HG03060 (cell line): ENCODE data around the gene IRF2.
A peak's percentile ranks its signal among the peaks of the same experiment; 100 is the strongest.

Source experiments
- ATAC-seq: cut with Tn5 transposase; IDR thresholded peaks from one replicate; pipeline ENCODE4 v1.9.1; 2021; ENCODE audit warnings: low read depth, moderate number of reproducible peaks; ENCODE audit not compliant: unreplicated experiment

IRF2 gene

GRCh38 chr4:184451726-184452125 is 22.6 kb downstream of the IRF2 start:
- no peak for ATAC-seq

- no peak for ATAC-seq
These were observed 23.4 kb downstream of the IRF2 start for GRCh38 chr4:184450743-184451535.

GRCh38 chr4:184450045-184450444 is 24.3 kb downstream of the IRF2 start:
- ATAC-seq = no peak

DNA sequence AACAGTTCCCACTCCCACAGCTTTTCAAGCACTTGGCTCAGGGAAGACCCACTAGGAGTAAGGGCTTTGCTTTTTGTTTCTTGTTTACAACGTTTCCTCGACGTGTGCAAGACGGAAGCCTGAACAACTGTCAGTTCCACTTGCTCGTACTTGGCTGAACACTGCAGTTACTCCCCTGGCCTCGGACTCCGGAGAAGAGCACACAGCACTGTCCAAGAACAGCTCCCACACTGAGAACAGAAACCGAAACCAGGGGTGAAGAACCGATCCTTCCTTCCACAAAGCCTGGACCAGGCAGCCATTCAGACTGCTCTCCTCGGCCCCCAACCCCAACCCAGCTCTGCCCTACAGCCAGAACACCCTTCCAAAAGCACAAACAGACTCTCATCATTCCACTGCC is 25.5 kb downstream of the IRF2 start:
- ATAC-seq = no peak

DNA sequence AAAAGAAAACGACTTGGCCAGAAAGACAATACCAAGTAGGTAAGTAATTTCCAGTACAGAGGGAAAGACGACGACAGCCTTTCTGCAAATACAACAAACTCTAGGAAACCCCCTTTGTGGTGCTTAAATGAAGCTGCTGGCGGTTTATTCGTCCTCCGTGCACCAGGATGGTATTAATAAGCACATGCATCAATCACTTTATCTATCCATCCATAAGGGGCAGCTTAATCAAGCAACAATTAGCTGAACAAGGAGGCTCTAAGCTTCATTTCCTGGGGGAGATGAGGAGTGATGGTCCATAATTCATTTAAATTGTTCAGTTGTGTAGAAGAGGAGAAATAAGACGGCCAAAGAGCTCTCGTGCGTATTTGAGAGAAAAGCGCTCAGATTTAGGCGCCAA is 26.2 kb downstream of the IRF2 start:
- ATAC-seq = no peak

GRCh38 chr4:184447664-184448063 is 26.7 kb downstream of the IRF2 start:
- ATAC-seq = no peak

GRCh38 chr4:184446132-184446658 is 28.2 kb downstream of the IRF2 start:
- no peak for ATAC-seq

- ATAC-seq = peak; percentile 52
These were observed 29.4 kb downstream of the IRF2 start for GRCh38 chr4:184444953-184445309.

- ATAC-seq = no peak
These were observed 30.0 kb downstream of the IRF2 start for GRCh38 chr4:184444215-184444952.

DNA sequence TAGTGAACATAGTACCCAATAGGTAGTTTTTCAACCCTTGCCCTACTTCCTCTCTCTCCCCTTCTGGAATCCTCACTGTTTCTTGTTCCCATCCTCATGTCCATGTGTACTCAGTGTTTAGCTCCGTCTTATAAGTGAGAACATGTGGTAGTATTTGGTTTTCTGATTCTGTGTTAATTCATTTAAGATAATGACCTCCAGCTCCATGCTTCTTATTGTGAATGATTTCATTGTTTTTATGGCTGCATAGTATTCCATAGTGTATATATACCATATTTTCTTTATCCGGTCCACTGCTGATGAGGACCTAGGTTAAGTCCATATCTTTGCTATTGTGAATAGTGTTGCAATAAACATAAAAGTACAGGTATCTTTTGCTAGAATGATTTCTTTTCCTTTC is 31.0 kb downstream of the IRF2 start:
- ATAC-seq = no peak

DNA sequence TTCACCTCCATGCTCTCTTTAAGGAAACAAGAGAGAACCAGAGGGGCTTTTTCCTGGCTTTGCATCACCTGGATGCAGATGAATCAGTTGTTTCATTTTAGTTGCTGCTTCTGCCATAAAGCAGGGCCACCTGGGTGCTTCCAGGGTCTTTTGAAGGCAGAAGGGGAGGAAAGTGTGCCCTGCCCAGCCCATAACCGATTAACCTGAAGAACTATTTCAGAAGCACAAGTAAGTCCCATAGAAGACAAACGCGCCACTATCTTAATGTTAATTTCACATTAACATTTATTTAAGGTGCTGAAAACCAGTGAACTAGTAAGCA is 32.1 kb downstream of the IRF2 start:
- no peak for ATAC-seq

DNA sequence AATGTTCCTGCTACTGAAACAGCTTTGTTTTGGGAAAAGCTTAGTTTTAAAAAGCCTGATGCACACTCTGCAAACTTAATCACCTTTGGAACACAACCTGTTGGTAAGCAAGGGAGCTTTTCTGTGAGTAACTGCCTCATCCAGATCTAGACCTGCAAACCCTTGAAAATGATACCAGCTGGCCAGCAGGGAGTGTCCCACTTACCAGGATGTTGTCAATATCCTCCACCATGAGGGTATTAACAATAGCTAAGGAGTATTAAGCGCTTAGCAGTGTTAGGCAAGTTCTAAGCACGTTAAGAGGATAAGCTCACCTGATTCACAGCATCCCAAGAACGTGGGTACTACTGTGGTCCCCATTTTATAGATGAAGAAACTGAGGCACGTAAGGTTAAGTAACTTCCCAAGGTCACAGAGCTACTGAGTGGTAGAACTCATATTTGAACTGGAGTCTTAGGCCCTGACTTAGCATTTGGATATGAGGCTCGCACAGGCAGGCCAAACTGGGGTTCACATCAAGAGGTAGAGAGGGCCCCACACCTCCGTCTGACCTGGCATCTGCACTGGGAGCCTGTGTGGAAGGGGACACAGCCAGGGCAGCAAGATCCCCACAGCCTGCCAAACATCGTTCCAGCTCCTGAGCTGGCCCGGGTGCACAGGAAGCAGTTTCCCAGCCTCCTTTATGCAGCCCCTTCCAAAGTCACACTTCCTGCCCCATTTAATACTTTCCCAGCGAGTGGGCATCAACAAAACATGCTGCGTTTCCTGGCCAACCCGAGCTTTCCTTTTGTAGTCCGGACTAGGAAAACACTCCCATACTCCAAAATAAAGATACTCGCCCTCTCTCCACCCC is 32.7 kb downstream of the IRF2 start:
- no peak for ATAC-seq

DNA sequence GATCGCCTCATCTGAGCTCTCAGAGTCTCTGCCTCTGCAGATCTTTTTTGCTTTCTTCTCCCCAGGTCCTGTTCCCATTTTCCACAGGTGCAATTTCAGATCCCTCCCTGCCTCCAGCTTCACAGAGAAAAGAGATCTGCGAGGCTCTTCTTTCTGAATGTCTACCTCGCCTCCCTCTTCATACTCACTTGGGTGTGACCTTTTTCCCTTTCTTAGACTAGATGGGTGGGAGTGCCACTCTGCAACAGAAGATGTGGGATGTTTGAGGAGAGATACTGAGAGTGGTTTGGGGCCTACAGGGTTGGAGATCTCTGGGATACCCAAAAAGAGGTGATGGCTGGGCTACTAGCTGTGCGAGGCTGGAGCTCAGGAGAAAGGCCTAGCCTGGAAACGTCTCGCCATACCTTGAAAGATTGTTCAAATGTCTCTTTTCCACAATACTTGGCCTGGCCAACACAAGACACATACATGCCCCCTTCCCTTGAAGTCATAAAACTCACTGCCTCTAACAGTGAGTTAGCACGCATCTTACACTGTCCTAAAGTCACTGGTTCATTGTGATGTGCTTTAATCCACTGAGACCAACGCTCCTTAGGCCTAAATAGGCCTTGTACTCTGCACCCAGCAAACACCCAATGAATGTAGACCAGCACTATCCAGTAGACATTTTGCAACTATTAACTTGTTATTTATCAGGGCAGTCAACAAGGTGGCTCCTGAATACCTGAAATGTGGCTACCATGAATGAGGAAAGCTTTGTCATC is 33.6 kb downstream of the IRF2 start:
- ATAC-seq = no peak

DNA sequence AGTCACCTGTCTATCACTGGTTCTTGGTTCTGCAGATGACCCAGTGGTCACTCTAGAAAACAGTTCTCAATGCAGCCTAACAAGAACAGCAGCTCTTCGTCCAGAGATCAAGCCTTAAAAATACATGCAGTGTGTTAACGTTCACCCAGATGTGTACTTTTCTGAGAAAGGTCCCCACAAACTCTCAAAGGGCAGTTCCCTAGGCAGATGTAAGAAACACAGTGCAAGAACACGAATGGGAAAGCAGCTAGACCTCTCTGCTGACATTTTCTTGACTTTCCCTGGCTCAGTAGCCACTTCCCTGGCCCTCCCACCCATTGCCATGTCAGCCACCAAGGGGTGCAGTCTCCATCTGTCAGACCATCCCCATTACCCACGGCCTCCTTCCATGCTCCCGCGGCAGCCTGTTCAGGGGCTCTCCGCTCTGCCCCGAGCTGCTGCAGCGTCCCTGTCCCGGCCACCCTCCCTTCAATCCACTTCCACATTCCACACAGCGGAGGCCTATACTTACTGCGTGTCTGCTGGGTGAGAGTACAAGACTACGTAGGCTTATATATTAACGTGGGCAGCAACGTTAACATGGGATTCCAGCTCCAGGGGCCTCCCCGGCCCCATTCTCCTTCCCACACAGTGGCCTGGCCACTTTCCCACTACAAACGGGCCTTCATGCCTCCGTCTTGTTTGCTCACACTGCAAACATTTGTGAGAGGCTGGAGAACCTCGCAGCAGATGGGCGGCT is 34.3 kb downstream of the IRF2 start:
- no peak for ATAC-seq

DNA sequence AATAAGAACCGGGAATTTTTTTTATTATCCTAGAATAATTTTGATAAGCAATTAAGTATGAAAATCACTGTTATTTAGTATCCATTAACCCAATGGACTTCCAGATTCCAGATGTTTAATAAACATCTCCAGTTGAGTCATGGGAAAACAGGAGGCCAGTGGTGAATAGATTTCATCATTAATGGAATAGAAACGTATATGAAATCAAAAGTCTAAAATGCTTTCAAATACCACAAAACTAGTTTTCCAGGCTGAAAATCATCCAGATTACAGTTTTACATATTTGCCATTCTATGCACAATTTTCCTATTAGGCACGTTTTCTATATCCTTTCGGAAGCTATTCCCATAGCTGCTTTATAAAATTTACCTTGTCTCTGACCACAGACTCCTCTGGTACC is 35.0 kb downstream of the IRF2 start:
- no peak for ATAC-seq

DNA sequence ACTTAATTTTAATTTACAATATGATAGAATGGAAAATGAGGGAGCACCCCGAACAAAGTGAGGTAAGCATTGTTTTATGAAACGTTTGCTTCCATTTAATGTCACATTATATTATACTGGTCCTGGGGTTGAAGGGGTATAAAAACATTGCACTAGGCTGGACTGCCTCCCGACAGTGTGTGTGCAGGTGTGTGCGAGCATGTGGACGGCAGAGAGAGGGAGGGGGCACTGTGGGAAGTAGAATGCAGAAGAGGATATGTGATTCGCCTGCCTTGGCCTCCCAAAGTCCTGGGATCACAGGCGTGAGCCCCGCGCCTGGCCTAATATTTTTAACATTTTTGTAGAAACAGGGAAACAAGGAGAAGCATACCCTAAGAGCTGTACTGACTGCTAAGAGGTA is 36.0 kb downstream of the IRF2 start:
- ATAC-seq = no peak

DNA sequence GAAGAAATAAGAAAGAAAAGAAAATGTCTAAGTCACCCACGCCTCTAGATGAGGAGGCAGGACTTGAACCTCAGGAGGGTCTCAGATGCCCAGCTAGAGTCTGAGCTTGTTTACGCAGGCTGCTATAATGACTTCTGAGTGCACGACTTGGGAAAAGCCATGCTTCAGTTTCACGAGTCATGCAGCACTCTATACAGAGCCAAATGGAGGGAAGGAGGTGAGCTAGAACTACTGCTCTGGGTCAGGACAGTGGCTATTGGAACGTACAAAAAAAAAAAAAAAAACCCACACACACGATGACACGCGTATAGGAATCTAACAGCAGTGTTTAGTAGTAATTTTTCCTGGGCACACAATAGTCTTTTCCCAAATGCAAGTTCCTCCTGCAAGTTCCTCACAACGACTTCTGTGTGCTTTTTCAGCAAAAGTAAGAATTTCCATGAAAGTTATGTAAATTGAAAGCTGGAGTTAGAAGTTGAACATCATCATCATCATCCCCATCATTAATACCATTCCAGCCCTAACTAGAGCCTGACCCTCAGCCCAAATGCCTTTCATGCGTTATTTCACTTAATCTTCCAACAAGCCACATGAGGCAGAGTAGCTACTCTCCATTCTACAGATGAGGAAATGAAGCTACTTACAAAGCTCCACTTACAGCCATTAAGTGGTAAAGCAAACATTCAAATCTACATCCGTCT is 36.6 kb downstream of the IRF2 start:
- no peak for ATAC-seq

GRCh38 chr4:184434501-184435066 is 39.8 kb downstream of the IRF2 start:
- ATAC-seq = no peak

DNA sequence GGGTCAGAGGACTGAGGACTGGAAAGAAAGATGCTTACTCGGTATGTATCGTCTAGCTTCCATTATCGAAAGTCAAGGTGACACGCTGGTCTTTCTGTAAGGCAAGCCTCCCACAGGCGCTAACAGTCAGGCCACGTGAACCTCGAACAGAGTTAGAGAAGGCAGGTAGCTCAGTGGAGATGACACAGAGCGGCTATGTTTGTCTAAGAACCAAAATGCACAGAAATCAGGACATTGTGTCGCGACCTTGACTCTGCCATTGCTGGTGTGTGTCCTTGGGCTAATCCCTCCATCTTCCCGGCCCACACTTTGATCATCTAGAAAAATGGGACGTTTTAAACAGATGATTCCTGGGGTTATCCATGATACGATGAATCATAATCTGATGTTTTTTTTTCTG is 40.3 kb downstream of the IRF2 start:
- ATAC-seq = no peak
